Measurements from ENCODE around the gene ABITRAM.

DNA sequence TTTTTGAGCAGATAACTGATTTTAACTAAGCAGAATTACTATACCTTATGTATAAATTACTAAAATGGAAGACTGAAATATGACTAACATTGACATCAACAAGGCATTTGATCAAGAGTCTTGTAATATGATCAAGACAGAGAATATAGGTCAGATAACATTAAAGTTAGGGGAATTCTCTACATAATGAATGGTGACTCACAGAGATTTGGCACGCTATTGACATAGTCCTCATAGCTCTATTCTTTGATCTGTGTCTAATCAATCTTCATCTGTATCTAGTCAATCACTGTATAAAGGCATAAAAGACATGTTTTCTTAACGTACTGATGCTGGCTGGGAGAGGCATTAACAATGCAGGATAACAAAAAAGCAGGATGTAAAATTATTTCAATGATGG, 17.4 kb downstream of the ABITRAM start:
- TF ChIP-seq, protein P1, sequence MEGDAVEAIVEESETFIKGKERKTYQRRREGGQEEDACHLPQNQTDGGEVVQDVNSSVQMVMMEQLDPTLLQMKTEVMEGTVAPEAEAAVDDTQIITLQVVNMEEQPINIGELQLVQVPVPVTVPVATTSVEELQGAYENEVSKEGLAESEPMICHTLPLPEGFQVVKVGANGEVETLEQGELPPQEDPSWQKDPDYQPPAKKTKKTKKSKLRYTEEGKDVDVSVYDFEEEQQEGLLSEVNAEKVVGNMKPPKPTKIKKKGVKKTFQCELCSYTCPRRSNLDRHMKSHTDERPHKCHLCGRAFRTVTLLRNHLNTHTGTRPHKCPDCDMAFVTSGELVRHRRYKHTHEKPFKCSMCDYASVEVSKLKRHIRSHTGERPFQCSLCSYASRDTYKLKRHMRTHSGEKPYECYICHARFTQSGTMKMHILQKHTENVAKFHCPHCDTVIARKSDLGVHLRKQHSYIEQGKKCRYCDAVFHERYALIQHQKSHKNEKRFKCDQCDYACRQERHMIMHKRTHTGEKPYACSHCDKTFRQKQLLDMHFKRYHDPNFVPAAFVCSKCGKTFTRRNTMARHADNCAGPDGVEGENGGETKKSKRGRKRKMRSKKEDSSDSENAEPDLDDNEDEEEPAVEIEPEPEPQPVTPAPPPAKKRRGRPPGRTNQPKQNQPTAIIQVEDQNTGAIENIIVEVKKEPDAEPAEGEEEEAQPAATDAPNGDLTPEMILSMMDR (IDR thresholded peaks at IDR 0.05; ENCODE audit: insufficient read depth, low read length): no peak
- TF ChIP-seq POLR2AphosphoS5 (IDR thresholded peaks at IDR 0.05; ENCODE audit: low read depth): no peak

All from HL-60 (cell line).